ENCODE results near the gene FAM120B.

The FAM120B gene

GRCh38 chr6:170268216-170269129 lies 38.1 kb upstream of the FAM120B start:
- Mint-ChIP-seq H3K9me3 (no peaks in the 10 kb centered on the region), H3K4me1 (ENCODE audit: low read depth) (peaks cover 8% of the 10 kb centered on the region), H3K27me3 (ENCODE audit: low read depth) (peaks cover 48% of the 10 kb centered on the region), H3K36me3 (ENCODE audit: low read depth) (no peaks in the 10 kb centered on the region), H3K4me3 (no peak overlapping the region), H3K27ac (no peak overlapping the region)

- H3K4me3 Mint-ChIP-seq, result no peak overlapping the region
- H3K9me3 Mint-ChIP-seq, result no peaks in the 10 kb centered on the region
- H3K27ac Mint-ChIP-seq, result no peak overlapping the region
- H3K4me1 Mint-ChIP-seq (ENCODE audit: low read depth), result peaks cover 8% of the 10 kb centered on the region
- H3K27me3 Mint-ChIP-seq (ENCODE audit: low read depth), result peaks cover 52% of the 10 kb centered on the region
- H3K36me3 Mint-ChIP-seq (ENCODE audit: low read depth), result no peaks in the 10 kb centered on the region
These were observed 37.3 kb upstream of the FAM120B start for GRCh38 chr6:170269151-170269845.

- H3K9me3 Mint-ChIP-seq, result no peaks in the 10 kb centered on the region
- H3K27me3 Mint-ChIP-seq (ENCODE audit: low read depth), result peaks cover 53% of the 10 kb centered on the region
- no peak overlapping the region for H3K4me3 Mint-ChIP-seq
- H3K27ac Mint-ChIP-seq, result no peak overlapping the region
- H3K4me1 Mint-ChIP-seq (ENCODE audit: low read depth), result peaks cover 8% of the 10 kb centered on the region
- no peaks in the 10 kb centered on the region for H3K36me3 Mint-ChIP-seq (ENCODE audit: low read depth)
These were observed 36.6 kb upstream of the FAM120B start for GRCh38 chr6:170269846-170270541.

GRCh38 chr6:170270984-170271593 lies 35.5 kb upstream of the FAM120B start:
- peaks cover 59% of the 10 kb centered on the region for H3K27me3 Mint-ChIP-seq (ENCODE audit: low read depth)
- no peaks in the 10 kb centered on the region for H3K9me3 Mint-ChIP-seq
- H3K27ac Mint-ChIP-seq, result no peak overlapping the region
- H3K36me3 Mint-ChIP-seq (ENCODE audit: low read depth), result no peaks in the 10 kb centered on the region
- no peak overlapping the region for H3K4me3 Mint-ChIP-seq
- H3K4me1 Mint-ChIP-seq (ENCODE audit: low read depth), result peaks cover 8% of the 10 kb centered on the region

- Mint-ChIP-seq H3K27me3 (ENCODE audit: low read depth) (peaks cover 61% of the 10 kb centered on the region), H3K36me3 (ENCODE audit: low read depth) (no peaks in the 10 kb centered on the region), H3K27ac (no peak overlapping the region), H3K4me3 (no peak overlapping the region), H3K9me3 (no peaks in the 10 kb centered on the region), H3K4me1 (ENCODE audit: low read depth) (peaks cover 8% of the 10 kb centered on the region)
These were observed 34.7 kb upstream of the FAM120B start for GRCh38 chr6:170271771-170272314.

- Mint-ChIP-seq H3K4me3 (no peak overlapping the region), H3K9me3 (no peaks in the 10 kb centered on the region), H3K4me1 (ENCODE audit: low read depth) (peaks cover 8% of the 10 kb centered on the region), H3K27ac (no peak overlapping the region), H3K36me3 (ENCODE audit: low read depth) (no peaks in the 10 kb centered on the region), H3K27me3 (ENCODE audit: low read depth) (peaks cover 66% of the 10 kb centered on the region)
These were observed 34.1 kb upstream of the FAM120B start for GRCh38 chr6:170272341-170273065.

- Mint-ChIP-seq H3K9me3 (no peaks in the 10 kb centered on the region), H3K4me3 (no peak overlapping the region), H3K4me1 (ENCODE audit: low read depth) (peaks cover 8% of the 10 kb centered on the region), H3K36me3 (ENCODE audit: low read depth) (no peaks in the 10 kb centered on the region), H3K27me3 (ENCODE audit: low read depth) (peaks cover 67% of the 10 kb centered on the region), H3K27ac (no peak overlapping the region)
These were observed 33.4 kb upstream of the FAM120B start for GRCh38 chr6:170273191-170273590.

GRCh38 chr6:170273681-170274080 lies 32.9 kb upstream of the FAM120B start:
- no peak overlapping the region for H3K27ac Mint-ChIP-seq
- H3K27me3 Mint-ChIP-seq (ENCODE audit: low read depth), result peaks cover 71% of the 10 kb centered on the region
- H3K36me3 Mint-ChIP-seq (ENCODE audit: low read depth), result no peaks in the 10 kb centered on the region
- no peak overlapping the region for H3K4me3 Mint-ChIP-seq
- H3K9me3 Mint-ChIP-seq, result no peaks in the 10 kb centered on the region
- peaks cover 8% of the 10 kb centered on the region for H3K4me1 Mint-ChIP-seq (ENCODE audit: low read depth)

- Mint-ChIP-seq H3K36me3 (ENCODE audit: low read depth) (no peaks in the 10 kb centered on the region), H3K4me3 (no peak overlapping the region), H3K9me3 (no peaks in the 10 kb centered on the region), H3K27ac (no peak overlapping the region), H3K4me1 (ENCODE audit: low read depth) (peaks cover 12% of the 10 kb centered on the region), H3K27me3 (ENCODE audit: low read depth) (peaks cover 77% of the 10 kb centered on the region)
These were observed 31.6 kb upstream of the FAM120B start for GRCh38 chr6:170274713-170275560.

- peaks cover 68% of the 10 kb centered on the region for H3K27me3 Mint-ChIP-seq (ENCODE audit: low read depth)
- no peak overlapping the region for H3K27ac Mint-ChIP-seq
These were observed 30.0 kb upstream of the FAM120B start for GRCh38 chr6:170276369-170277057.

GRCh38 chr6:170277893-170278742 lies 28.4 kb upstream of the FAM120B start:
- Mint-ChIP-seq H3K27ac (peak overlapping the region; percentile 31), H3K27me3 (ENCODE audit: low read depth) (peaks cover 61% of the 10 kb centered on the region), H3K4me1 (ENCODE audit: low read depth) (peaks cover 4% of the 10 kb centered on the region), H3K4me3 (no peak overlapping the region), H3K9me3 (no peaks in the 10 kb centered on the region), H3K36me3 (ENCODE audit: low read depth) (no peaks in the 10 kb centered on the region)

More at GRCh38 chr6:170276369-170277057, 30.0 kb upstream of the FAM120B start:
- Mint-ChIP-seq H3K4me1 (ENCODE audit: low read depth) (peaks cover 11% of the 10 kb centered on the region), H3K36me3 (ENCODE audit: low read depth) (no peaks in the 10 kb centered on the region), H3K9me3 (no peaks in the 10 kb centered on the region), H3K4me3 (no peak overlapping the region)

GRCh38 chr6:170278743-170279094 lies 27.8 kb upstream of the FAM120B start:
- Mint-ChIP-seq H3K4me3 (no peak overlapping the region), H3K27me3 (ENCODE audit: low read depth) (peaks cover 58% of the 10 kb centered on the region), H3K4me1 (ENCODE audit: low read depth) (peaks cover 4% of the 10 kb centered on the region), H3K36me3 (ENCODE audit: low read depth) (no peaks in the 10 kb centered on the region), H3K27ac (no peak overlapping the region), H3K9me3 (no peaks in the 10 kb centered on the region)

Measured in T-helper 1 cell treated with Interleukin-12 subunit alpha and Interleukin-12 subunit beta and Interleukin-4 antibody, amounts not matched to agents 30 μg/mL and 1 μg/mL, for 36 hours (primary cell).